ENCODE data around the gene TMEM125.
A peak's percentile ranks its signal among the peaks of the same experiment; 100 is the strongest.

The TMEM125 gene

GRCh38 chr1:43269627-43270375 is at the start of gene TMEM125:
TSS of gene TMEM125 (plus strand) at chr1:43269983. CDS start at chr1:43272723, 2,740 bp downstream.
- no peak for DNase-seq (ENCODE audit: low read depth in 2 of 2)

- no peak for DNase-seq (ENCODE audit: low read depth in 2 of 2)
These were observed 48.6 kb upstream of the TMEM125 start for GRCh38 chr1:43220905-43221778.

- no peak for DNase-seq (ENCODE audit: low read depth in 2 of 2)
These were observed 48.0 kb upstream of the TMEM125 start for GRCh38 chr1:43221797-43222196.

DNA sequence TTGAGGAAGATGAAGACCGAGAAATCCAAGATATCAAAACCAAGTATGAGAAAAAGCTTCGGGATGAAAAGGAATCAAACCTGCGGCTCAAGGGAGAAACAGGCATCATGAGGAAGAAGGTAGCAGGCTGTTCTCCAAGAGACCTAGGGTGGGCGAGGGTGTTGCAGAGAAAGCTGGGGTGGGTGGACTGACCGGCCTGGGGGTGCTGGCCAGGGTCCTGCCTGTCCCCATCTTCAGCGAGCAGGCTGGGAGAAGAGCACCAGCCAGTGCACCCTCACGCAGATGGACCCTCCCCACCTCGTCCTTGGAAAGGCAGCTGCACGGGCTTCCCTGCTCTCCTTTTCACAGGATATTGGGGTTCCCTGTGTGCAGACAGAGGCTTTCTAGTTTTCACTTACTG is 46.9 kb upstream of the TMEM125 start:
- no peak for DNase-seq (ENCODE audit: low read depth in 2 of 2)

DNA sequence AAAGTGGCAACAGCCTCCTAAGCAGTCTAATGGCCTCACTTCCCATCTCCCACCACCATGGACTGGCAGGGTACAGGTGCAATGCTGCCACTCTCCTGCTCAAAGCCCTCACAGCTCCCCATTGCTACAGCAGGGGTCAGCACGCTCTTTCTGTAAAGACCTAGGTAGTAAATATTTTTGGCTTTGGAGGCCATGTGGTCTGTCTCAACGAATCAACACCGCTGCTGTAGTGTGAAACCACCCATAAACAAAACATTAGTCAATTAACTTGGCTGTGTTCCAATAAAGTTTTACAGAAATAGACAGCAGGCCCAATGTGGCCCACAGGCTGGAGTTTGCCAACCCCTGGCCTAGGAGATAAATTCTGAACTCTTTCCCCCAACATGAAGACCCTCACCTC is 44.6 kb upstream of the TMEM125 start:
- no peak for DNase-seq (ENCODE audit: low read depth in 2 of 2)

GRCh38 chr1:43227143-43227764 is 42.5 kb upstream of the TMEM125 start:
- DNase-seq (ENCODE audit: low read depth in 2 of 2), result peak; percentile 85

DNA sequence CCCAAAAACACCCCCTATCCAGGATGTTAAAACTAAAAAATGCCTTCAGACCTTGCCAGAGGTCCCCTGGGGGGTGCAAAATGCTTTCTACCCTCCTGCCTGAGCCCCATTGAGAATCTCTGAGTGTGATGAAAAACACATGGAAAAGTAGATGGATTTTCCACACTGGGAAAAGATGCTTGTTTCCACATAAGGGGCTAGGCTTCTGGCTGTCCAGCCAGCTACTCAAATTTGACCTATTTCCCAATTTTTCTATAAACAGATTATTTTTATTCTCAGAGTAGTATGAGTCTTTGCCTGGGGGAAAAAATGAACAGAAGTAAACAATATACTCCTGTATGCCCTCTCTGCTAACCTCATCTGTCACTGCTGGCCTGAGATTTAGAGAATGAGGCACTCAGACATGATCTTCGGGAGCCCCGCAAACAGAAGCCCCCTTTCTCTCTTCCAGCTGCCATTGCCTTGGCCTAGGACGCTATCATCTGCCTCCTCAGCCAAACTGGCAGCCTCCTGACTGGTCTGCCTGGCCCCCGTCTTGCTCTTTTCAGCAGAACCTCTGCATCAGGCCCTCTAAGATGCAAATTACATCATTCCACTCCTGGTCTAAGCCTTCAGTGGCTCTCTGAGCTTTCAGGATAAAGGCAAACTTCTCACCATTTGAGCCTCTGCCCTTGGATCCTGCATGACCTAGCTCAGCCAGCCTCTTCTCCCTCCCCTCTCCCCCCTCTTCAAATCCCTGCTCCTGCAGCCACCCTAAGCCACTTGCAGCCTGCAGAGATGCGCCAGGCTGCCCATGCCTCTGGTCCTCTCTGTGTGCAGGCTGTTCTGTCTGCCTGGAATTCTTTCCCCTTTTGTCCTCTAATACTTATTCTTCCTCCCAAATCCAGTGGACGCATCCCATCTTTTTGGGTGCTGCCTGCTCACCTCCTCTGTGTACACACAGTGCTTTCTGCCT is 39.7 kb upstream of the TMEM125 start:
- no peak for DNase-seq (ENCODE audit: low read depth in 2 of 2)

- no peak for DNase-seq (ENCODE audit: low read depth in 2 of 2)
These were observed 37.7 kb upstream of the TMEM125 start for GRCh38 chr1:43232074-43232473.

DNA sequence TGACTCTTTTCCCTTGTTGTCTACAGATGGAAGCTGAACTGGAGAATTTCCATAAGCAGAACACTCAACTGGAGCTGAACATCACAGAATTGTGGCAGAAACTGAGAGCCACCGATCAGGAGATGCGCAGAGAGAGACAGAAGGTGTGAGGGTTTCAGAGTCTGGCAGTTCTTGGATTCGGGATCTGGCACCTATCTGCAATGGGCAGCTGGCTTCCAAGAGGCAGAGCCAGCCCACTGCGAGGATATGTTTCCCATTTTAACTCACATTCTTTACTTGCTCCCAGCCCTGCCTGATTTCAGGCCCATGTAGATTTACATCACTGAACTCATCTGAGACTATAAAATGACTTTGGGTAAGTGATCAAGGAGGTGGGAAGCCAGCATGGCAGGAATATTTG is 37.3 kb upstream of the TMEM125 start:
- no peak for DNase-seq (ENCODE audit: low read depth in 2 of 2)

- no peak for DNase-seq (ENCODE audit: low read depth in 2 of 2)
These were observed 36.2 kb upstream of the TMEM125 start for GRCh38 chr1:43233631-43234030.

- DNase-seq (ENCODE audit: low read depth in 2 of 2), result no peak
These were observed 35.5 kb upstream of the TMEM125 start for GRCh38 chr1:43234267-43234666.

DNA sequence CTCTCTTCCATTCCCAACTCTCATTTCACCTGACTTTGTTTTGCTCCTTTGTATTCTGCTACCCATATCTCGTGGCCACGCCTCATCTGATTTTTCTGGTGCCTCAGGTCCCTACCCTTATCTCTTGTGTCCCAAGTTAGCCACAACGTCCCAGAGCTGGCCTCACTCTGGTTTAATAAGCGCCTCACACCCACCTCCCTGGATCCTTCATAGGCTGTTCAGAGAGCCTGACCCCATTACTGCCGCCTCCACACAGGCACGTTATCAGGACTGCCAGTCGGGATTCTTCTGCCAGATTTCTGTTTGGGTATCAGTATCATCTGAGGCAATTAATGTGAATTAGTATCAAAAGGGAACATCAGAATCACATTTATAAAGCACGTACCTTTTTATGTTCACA is 34.7 kb upstream of the TMEM125 start:
- no peak for DNase-seq (ENCODE audit: low read depth in 2 of 2)

DNA sequence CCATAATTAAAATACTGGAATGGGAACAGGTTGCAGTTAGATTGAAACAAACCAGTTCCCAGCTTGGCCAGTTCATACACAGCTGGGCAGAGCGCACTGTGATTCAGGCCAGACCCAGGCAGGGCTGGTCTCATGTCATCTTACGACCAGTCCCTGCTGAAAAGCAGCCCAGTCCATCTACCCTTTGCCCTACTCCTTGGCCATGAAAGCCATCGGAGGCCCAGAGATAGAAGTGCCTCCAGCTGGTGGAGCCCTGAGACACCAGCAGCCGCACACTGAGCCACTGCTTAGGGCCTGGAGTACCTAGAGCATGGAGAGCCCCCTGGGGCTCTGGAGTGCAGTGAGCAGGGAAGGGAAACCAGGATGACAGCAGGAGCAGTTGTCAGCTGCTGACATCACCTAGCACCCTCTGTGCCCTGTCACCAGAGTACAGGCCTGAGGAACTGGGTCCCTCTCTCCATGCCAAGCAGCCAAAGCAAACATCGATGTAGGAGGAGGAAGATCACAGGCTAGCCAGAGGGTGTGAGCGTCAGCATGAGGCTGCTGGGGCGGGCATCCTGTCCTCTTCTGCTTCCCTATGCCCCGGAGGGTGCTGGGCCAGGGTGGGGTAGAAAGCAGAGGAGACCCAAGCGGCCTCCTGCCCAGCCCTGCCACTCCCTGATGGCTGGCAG is 34.2 kb upstream of the TMEM125 start:
- DNase-seq (ENCODE audit: low read depth in 2 of 2), result no peak

DNA sequence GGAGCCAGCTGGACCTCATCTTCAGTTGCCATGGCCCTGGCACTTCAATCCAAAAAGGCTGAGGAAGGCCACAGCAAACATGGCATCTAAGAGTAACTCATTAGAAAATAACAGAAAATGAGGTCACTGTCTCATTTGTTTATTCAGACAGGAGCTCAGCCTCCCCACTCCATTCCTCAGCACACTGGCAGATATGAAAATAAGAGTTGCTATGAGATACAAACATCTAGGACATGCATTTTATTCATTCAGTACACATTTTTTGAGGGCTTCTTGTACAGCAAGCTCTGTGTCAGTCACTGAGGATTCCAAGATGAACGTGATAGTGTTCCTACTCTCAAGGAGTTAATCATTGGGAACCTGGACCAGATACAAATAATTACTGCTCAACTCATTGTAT is 32.7 kb upstream of the TMEM125 start:
- DNase-seq (ENCODE audit: low read depth in 2 of 2), result no peak

DNA sequence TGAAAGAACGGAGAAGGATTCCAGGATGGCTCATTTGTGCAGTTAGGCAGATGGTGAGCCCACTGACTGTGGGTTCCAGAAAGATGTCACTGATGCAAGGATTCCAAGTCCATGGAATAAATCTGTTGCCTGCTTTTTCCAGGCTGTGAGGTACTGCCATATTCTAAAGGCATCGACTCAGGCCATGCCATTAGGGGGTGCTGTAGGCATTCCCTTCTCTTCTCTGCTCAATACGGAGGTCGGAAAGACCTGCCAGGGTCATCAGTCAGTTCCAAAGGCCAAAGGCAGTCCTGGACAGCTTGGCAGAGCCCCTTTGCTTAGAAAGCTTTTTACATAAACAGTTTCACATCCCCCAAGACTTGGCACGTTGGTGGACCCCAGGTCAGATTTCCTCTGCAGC is 31.7 kb upstream of the TMEM125 start:
- peak in 1 of 2 donors; percentile 17 for DNase-seq (ENCODE audit: low read depth in 2 of 2)

DNA sequence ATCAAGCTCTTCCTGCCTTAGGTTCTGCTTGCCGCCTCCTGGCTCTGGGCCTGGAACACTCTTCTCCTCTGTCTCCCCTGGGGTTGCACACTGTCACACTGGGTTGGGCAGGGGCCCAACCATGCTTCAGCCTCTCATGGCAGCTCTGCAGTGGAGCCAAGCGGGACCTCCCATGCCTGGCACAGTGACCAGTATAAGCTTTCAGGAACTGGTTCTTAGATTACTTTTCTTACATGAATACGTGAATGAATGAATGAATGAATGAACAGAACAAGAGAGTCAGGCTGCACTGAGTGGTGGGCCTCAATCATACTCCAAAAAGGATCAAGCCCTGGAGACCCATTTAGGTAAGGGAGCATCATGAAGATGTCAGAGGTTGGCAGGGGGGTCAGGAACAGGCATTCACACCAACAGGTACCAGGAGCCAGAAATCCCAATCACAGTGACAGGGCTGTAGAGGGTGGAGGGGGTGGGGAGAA is 30.8 kb upstream of the TMEM125 start:
- no peak for DNase-seq (ENCODE audit: low read depth in 2 of 2)

DNA sequence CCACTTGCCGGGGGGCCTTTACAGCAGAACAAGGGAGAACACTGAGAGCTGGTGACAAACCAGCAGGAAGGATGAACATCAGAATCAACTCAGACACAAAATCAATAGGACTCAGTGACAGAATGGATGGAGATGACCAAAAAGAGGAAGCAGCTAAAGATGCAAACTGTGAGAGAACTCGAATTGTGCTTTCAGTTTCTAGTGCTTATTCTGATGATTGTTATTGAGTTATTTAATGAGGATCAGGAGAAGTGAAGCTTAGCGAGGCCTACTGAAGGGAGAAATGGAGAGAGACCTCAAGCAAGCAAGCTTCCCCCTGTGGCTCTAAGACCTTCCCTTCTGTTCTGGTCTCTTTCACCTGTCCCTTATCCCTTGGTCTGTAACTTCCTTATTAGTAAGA is 30.3 kb upstream of the TMEM125 start:
- no peak for DNase-seq (ENCODE audit: low read depth in 2 of 2)

- no peak for DNase-seq (ENCODE audit: low read depth in 2 of 2)
These were observed 28.4 kb upstream of the TMEM125 start for GRCh38 chr1:43241413-43241836.

- no peak for DNase-seq (ENCODE audit: low read depth in 2 of 2)
These were observed 26.5 kb upstream of the TMEM125 start for GRCh38 chr1:43243299-43243698.

GRCh38 chr1:43246466-43247213 is 23.1 kb upstream of the TMEM125 start:
- no peak for DNase-seq (ENCODE audit: low read depth in 2 of 2)
